ENCODE results near the gene CCDC50.

The CCDC50 gene

DNA sequence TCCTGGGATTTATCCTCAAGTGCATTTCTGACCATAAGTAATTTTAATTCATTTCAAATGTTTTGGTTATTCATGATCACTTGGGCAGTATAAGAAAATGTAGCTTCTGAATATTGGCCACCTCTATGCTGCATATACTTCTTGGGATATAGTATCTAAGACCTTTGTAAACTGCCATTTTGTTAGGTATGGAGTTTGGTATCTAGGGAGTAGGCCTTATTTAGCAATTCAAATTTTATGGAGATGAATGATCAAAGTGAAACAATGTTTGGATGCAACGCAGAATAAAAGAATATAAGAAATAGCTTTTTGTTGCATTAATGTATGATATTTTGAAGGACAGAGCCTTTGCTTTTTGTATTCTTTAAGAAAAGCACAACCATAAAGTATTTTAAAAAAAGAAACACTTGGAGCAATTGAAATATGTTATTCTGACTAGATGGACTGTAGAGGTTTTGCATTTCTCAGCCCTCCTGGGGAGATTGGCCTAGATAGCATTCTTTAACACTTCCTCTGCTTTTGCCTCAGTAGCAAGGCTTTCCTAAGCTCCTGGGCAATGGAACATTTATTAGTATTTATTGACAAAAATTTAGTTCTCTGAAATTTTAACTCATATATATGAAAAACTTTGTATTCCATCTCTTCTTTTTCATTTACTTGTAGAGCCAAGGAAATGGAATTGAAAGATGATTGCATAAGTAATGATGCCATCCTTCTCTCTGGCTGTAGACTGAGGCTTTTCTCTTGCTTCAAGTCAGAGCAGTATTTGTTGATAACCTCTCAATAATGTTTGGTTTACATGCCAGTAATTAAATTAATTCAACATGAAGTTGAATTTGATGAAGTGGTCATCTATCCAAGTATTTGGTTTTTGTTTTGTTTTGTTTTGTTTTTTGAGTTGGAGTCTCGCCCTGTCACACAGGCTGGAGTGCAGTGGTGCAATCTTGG is 62.9 kb downstream of the CCDC50 start:
- Histone ChIP-seq H3K27me3 (replicated peaks; ENCODE audit: control insufficient read depth, insufficient read depth, low read length) (no peaks in the 10 kb centered on the region), H3K4me3 (replicated peaks; ENCODE audit: low read depth, low read length) (no peak overlapping the region), H3K36me3 (ENCODE audit: control insufficient read depth, insufficient read depth, low read length) (no peaks in the 10 kb centered on the region)
- no peak for TF ChIP-seq CTCF (IDR thresholded peaks at IDR 0.05; ENCODE audit: insufficient read depth, low read length, poor library complexity, severe bottlenecking)
- DNase-seq (ENCODE audit: extremely low read depth, insufficient read length), result no peak

- no peak for DNase-seq (ENCODE audit: extremely low read depth, insufficient read length)
- H3K4me3 ChIP-seq (replicated peaks; ENCODE audit: low read depth, low read length), result no peak overlapping the region
- H3K36me3 ChIP-seq (ENCODE audit: control insufficient read depth, insufficient read depth, low read length), result no peaks in the 10 kb centered on the region; the same call in 1 of the 2 replicates
- H3K27me3 ChIP-seq (replicated peaks; ENCODE audit: control insufficient read depth, insufficient read depth, low read length), result no peaks in the 10 kb centered on the region
- TF ChIP-seq CTCF (IDR thresholded peaks at IDR 0.05; ENCODE audit: insufficient read depth, low read length, poor library complexity, severe bottlenecking), result no peak
These were observed 64.0 kb downstream of the CCDC50 start for GRCh38 chr3:191393146-191393545.

GRCh38 chr3:191397771-191398170 is 68.6 kb downstream of the CCDC50 start:
- no peak for DNase-seq (ENCODE audit: extremely low read depth, insufficient read length)
- H3K36me3 ChIP-seq (ENCODE audit: control insufficient read depth, insufficient read depth, low read length), result no peaks in the 10 kb centered on the region; the same call in 1 of the 2 replicates
- H3K27me3 ChIP-seq (replicated peaks; ENCODE audit: control insufficient read depth, insufficient read depth, low read length), result no peaks in the 10 kb centered on the region
- TF ChIP-seq CTCF (IDR thresholded peaks at IDR 0.05; ENCODE audit: insufficient read depth, low read length, poor library complexity, severe bottlenecking), result no peak
- no peak overlapping the region for H3K4me3 ChIP-seq (replicated peaks; ENCODE audit: low read depth, low read length)

- Histone ChIP-seq H3K36me3 (ENCODE audit: control insufficient read depth, insufficient read depth, low read length) (no peaks in the 10 kb centered on the region; the same call in 1 of the 2 replicates), H3K4me3 (replicated peaks; ENCODE audit: low read depth, low read length) (no peak overlapping the region), H3K27me3 (replicated peaks; ENCODE audit: control insufficient read depth, insufficient read depth, low read length) (no peaks in the 10 kb centered on the region)
- DNase-seq (ENCODE audit: extremely low read depth, insufficient read length), result no peak
- no peak for TF ChIP-seq CTCF (IDR thresholded peaks at IDR 0.05; ENCODE audit: insufficient read depth, low read length, poor library complexity, severe bottlenecking)
These were observed 69.4 kb downstream of the CCDC50 start for GRCh38 chr3:191398607-191399006.

DNA sequence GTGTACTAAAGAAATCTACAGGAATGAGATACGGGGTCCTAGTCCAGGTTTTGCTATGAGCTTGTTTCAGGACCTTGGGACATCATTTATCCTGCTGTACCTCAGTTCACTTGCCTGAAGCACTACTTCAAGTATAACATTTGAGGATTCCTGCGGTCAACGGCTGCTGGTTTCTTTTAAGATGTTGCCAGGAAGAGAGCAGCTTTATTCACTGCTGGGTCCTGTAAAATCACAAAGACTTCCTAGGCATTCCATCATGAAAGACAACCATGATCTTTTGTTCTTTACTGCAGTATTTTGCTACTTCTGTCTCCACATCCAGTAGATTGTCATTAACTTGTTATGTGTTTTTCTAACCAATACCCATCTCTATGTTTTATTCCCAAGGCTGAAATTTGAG is 70.7 kb downstream of the CCDC50 start:
- DNase-seq (ENCODE audit: extremely low read depth, insufficient read length), result no peak
- Histone ChIP-seq H3K36me3 (ENCODE audit: control insufficient read depth, insufficient read depth, low read length) (no peaks in the 10 kb centered on the region; the same call in 1 of the 2 replicates), H3K27me3 (replicated peaks; ENCODE audit: control insufficient read depth, insufficient read depth, low read length) (no peaks in the 10 kb centered on the region), H3K4me3 (replicated peaks; ENCODE audit: low read depth, low read length) (no peak overlapping the region)
- TF ChIP-seq CTCF (IDR thresholded peaks at IDR 0.05; ENCODE audit: insufficient read depth, low read length, poor library complexity, severe bottlenecking), result no peak

All from GM06990 (cell line).